Sigmoid colon (tissue), 7 donors: Measurements from ENCODE around the gene GUCY2F. TPM values are rescaled to one million over a fixed set of nuclear protein-coding genes. Genes with fewer than 3 reads are reported as not detected.

Experiments
- DNase-seq: peaks from one replicate; pipeline ENCODE4 v3.0.0-alpha.2; 2019
- H3K27ac ChIP-seq, 4 donors: fragments of 200-600 bp; sonication (generic); one replicate each; pipeline ENCODE4 v1.5.1; 2016 to 2019; ENCODE audit warnings: mild to moderate bottlenecking in 1 of 4
- H3K27me3 ChIP-seq, 3 donors: fragments of 200-600 bp; sonication (generic); one replicate each; pipeline ENCODE4 v1.5.1; 2019; ENCODE audit warnings: mild to moderate bottlenecking in 1 of 3
- H3K36me3 ChIP-seq, 4 donors: fragments of 200-600 bp; sonication (generic); one replicate each; pipeline ENCODE4 v1.5.1; 2016 to 2019
- H3K4me1 ChIP-seq, 4 donors: fragments of 200-600 bp; sonication (generic); one replicate each; pipeline ENCODE4 v1.5.1; 2017 to 2019
- H3K4me3 ChIP-seq, 4 donors: fragments of 200-600 bp; sonication (generic); one replicate each; pipeline ENCODE4 v1.5.1; 2017 to 2019; ENCODE audit warnings: mild to moderate bottlenecking in 2 of 4, moderate library complexity in 1 of 4
- H3K9me3 ChIP-seq, 4 donors: fragments of 200-600 bp in 3 of 4; sonication (generic) in 3 of 4; one replicate each; pipeline versions ENCODE4 v1.5.1 to v1.6.1; 2013 to 2019
- EP300 ChIP-seq, 4 donors: sonication (generic); formaldehyde crosslinking; IDR thresholded peaks; one replicate each; pipeline ENCODE4 v1.6.1; 2017; ENCODE audit warnings: antibody characterized with exemption in 4 of 4
- POLR2A ChIP-seq, 2 donors: fragments of 450-650 bp; IDR thresholded peaks; one replicate each; pipeline ENCODE4 v1.6.1; 2016; ENCODE audit warnings: antibody characterized with exemption in 2 of 2, mild to moderate bottlenecking in 2 of 2, moderate library complexity in 2 of 2
- POLR2AphosphoS5 ChIP-seq, 4 donors: sonication (generic); formaldehyde crosslinking; IDR thresholded peaks; one replicate each; pipeline ENCODE4 v1.6.1; 2017; ENCODE audit warnings: antibody characterized with exemption in 4 of 4
- WGBS, 2 donors: extraction: QIAGEN DNeasy Blood & Tissue Kit; methylation state at CpG; one replicate each; pipeline ENCODE4 v1.1.7; 2013; 5-methylcytosine and 5-hydroxymethylcytosine counted together
- intact Hi-C: fragments of 100-400 bp; cut with DNase I; formaldehyde crosslinking; loops from one replicate; pipeline ENCODE4 v1.15.1; 2023
- polyA plus RNA-seq, 3 donors: library from polyadenylated mRNA; stranded (reverse); fragments of 200-250 nt; gene quantifications; one replicate each; pipeline ENCODE4 v1.2.3, GENCODE V29; 2013
- total RNA-seq, 4 donors: library from RNA; depleted of rRNA; stranded (reverse); fragments of >200 nt; gene quantifications; one replicate each; pipeline ENCODE4 v1.1.0, GENCODE V29; 2016
- TF ChIP-seq, protein P1 (sequence below), 4 experiments: fragments of 450-650 bp in 3 of 4; fragments of 200-600 bp in 1 of 4; IDR thresholded peaks; one replicate each; pipeline ENCODE4 v1.5.1; 2016 to 2019; ENCODE audit warnings: antibody characterized with exemption in 4 of 4, mild to moderate bottlenecking in 3 of 4, moderate library complexity in 2 of 4
- donor health status: healthy with polysubstance abuse.
- donor health status: Bipolar disorder and iron deficiency.
- donor health status: healthy.

GUCY2F gene
- total and polyA plus RNA-seq, 7 donors, result 0.28 TPM; not detected in 6

DNA sequence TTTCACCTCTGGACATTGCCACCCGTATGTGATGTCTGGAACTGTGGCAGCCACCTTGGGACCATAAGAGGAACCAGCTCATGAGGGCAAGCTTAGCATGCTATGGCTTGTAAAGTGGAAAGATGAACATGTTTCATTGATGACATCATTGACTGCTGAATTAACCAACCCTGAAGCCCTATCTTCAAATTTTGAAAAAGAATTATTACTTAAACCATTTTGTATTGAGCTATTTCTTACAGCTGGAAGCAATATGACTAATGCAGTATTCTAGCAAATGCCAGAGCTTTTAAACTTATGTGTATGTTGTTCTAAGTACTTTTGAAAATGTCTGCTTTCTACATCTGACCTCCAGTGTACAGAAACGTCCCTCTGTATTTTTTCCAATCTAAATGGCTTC lies 18.1 kb downstream of the GUCY2F start:
- H3K4me3 ChIP-seq, result no peak overlapping the region
- DNase-seq, result no peak
- TF ChIP-seq, protein P1, sequence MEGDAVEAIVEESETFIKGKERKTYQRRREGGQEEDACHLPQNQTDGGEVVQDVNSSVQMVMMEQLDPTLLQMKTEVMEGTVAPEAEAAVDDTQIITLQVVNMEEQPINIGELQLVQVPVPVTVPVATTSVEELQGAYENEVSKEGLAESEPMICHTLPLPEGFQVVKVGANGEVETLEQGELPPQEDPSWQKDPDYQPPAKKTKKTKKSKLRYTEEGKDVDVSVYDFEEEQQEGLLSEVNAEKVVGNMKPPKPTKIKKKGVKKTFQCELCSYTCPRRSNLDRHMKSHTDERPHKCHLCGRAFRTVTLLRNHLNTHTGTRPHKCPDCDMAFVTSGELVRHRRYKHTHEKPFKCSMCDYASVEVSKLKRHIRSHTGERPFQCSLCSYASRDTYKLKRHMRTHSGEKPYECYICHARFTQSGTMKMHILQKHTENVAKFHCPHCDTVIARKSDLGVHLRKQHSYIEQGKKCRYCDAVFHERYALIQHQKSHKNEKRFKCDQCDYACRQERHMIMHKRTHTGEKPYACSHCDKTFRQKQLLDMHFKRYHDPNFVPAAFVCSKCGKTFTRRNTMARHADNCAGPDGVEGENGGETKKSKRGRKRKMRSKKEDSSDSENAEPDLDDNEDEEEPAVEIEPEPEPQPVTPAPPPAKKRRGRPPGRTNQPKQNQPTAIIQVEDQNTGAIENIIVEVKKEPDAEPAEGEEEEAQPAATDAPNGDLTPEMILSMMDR (IDR thresholded peaks at IDR 0.05), result no peak
- TF ChIP-seq POLR2AphosphoS5 (IDR thresholded peaks at IDR 0.05), result no peak
- no peak for TF ChIP-seq POLR2A (IDR thresholded peaks at IDR 0.05)
- no peak for TF ChIP-seq EP300 (IDR thresholded peaks at IDR 0.05)
- no peaks in the 10 kb centered on the region for H3K9me3 ChIP-seq
- no peaks in the 10 kb centered on the region for H3K27me3 ChIP-seq
- H3K36me3 ChIP-seq, result no peaks in the 10 kb centered on the region
- intact Hi-C loops, result no loop called here
- WGBS, 2 donors, result 53 to 63% methylated on average over 2 of the region's 2 CpGs
- no peaks in the 10 kb centered on the region for H3K4me1 ChIP-seq
- H3K27ac ChIP-seq, result no peak overlapping the region

GRCh38 chrX:109448282-109448938 lies 33.5 kb downstream of the GUCY2F start:
- Histone ChIP-seq H3K9me3 (no peaks in the 10 kb centered on the region), H3K4me1 (no peaks in the 10 kb centered on the region), H3K27me3 (no peaks in the 10 kb centered on the region), H3K4me3 (no peak overlapping the region), H3K27ac (no peak overlapping the region), H3K36me3 (no peaks in the 10 kb centered on the region)
- 78 to 81% methylated on average over 3 of the region's 3 CpGs for WGBS, 2 donors
- TF ChIP-seq POLR2AphosphoS5 (IDR thresholded peaks at IDR 0.05), result no peak
- no peak for TF ChIP-seq EP300 (IDR thresholded peaks at IDR 0.05)
- TF ChIP-seq POLR2A (IDR thresholded peaks at IDR 0.05), result no peak
- TF ChIP-seq, protein P1 (IDR thresholded peaks at IDR 0.05), result no peak
- DNase-seq, result no peak
- intact Hi-C loops, result no loop called here

GRCh38 chrX:109441266-109441665 lies 40.6 kb downstream of the GUCY2F start:
- Histone ChIP-seq H3K4me3 (no peak overlapping the region), H3K27me3 (no peaks in the 10 kb centered on the region), H3K27ac (no peak overlapping the region), H3K4me1 (no peaks in the 10 kb centered on the region), H3K9me3 (no peaks in the 10 kb centered on the region), H3K36me3 (no peaks in the 10 kb centered on the region)
- DNase-seq, result no peak
- TF ChIP-seq POLR2AphosphoS5 (IDR thresholded peaks at IDR 0.05), result no peak
- TF ChIP-seq, protein P1 (IDR thresholded peaks at IDR 0.05), result no peak
- no peak for TF ChIP-seq POLR2A (IDR thresholded peaks at IDR 0.05)
- TF ChIP-seq EP300 (IDR thresholded peaks at IDR 0.05), result no peak
- WGBS, 2 donors, result 55 to 71% methylated on average over 2 of the region's 2 CpGs
- intact Hi-C loops, result no loop called here

DNA sequence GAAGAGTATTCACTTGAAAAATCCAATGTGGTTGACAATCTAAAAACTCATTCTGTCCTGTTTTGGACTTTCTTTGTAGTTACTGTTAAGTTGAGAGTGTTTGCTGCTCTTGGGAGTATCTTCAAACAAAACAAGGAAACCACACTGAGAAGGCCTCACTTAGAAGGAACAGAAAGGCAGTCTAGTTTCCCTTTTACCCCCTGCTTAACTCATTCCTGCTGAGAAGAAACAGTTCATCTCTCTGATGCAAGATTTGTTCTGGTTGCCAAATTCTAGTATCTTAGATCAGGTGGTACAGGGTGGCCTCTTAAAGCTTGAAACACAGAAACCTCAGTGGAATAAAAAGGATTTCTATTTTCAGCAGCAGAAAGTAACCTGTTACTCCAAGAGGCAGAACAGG lies 41.4 kb downstream of the GUCY2F start:
- no peak for TF ChIP-seq EP300 (IDR thresholded peaks at IDR 0.05)
- DNase-seq, result no peak
- Histone ChIP-seq H3K27ac (no peak overlapping the region), H3K9me3 (no peaks in the 10 kb centered on the region), H3K4me3 (no peak overlapping the region), H3K27me3 (no peaks in the 10 kb centered on the region), H3K36me3 (no peaks in the 10 kb centered on the region), H3K4me1 (no peaks in the 10 kb centered on the region)
- intact Hi-C loops, result no loop called here

- Histone ChIP-seq H3K9me3 (no peaks in the 10 kb centered on the region), H3K36me3 (no peaks in the 10 kb centered on the region), H3K27ac (no peak overlapping the region), H3K4me3 (no peak overlapping the region), H3K4me1 (no peaks in the 10 kb centered on the region), H3K27me3 (peaks cover 0 to 6% (median 0%) of the 10 kb centered on the region in 3 donors)
- intact Hi-C loops, result no loop called here
- 81 to 87% methylated on average over 2 of the region's 2 CpGs for WGBS, 2 donors
- TF ChIP-seq, protein P1 (IDR thresholded peaks at IDR 0.05), result no peak
- TF ChIP-seq EP300 (IDR thresholded peaks at IDR 0.05), result no peak
- no peak for TF ChIP-seq POLR2AphosphoS5 (IDR thresholded peaks at IDR 0.05)
- no peak for TF ChIP-seq POLR2A (IDR thresholded peaks at IDR 0.05)
- DNase-seq, result no peak
Observed at GRCh38 chrX:109409181-109409580, 72.7 kb downstream of the GUCY2F start.
